Measurements from ENCODE around the gene RD3L. TPM values are rescaled to one million over a fixed set of nuclear protein-coding genes. Genes with fewer than 3 reads are reported as not detected.
A peak's percentile ranks its signal among the peaks of the same experiment; 100 is the strongest.
"Not testable (repeated sequence)": the region's sequence is repeated elsewhere in the genome, so short reads cannot be mapped to it uniquely, and the experiment has no call there.

Gene RD3L
- not detected for total RNA-seq
- not detected for polyA plus RNA-seq

DNA sequence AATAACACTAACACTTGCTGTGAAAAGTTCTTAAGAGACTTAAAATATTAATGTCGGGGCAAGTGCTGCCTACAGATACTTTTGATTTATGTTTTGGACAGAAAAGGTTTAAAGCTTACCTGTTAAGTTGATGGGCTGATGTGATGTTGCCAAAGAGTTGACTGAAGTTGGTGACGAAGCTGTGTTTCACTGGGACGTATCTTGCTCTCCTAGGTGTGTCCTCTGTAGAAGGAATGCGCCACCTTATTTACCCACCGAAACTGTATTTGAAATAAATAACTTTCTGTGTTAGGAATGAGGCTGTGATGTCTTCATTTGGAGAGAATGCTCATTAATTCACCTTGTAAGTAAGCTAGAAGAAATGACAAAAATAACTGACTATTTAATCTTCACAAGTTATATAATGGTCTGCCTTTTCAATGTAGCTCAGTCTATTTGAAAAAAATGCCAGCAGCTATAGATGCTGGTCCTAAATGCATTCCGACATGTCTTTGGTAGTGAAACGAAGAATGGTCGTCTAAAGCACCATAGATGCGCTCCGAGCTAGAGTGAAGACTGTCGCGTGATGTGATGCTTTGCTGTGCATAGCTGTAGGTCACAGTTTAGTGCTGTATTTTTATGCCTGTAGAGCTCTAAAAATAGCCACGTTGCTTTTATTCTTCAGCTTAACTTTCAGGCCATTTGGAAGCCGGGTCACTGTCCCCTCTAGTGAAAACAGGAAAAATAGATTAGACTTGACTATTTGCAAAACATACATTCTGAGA is at the start of gene RD3L:
TSS of gene RD3L (minus strand) at position 557 of the 764 bp plus-strand sequence. CDS start 834 bp downstream, outside the sequence.
- Mint-ChIP-seq H3K4me1 (no peaks in the 10 kb centered on the region), H3K27me3 (peaks cover 27 to 35% of the 10 kb centered on the region in 2 donors), H3K36me3 (no peaks in the 10 kb centered on the region), H3K4me3 (no peak within 1 kb of the TSS), H3K27ac (no peak within 1 kb of the TSS), H3K9me3 (peaks cover 0 to 6% (median 1%) of the 10 kb centered on the region in 8 donors)
- DNase-seq = no peak
- Histone ChIP-seq H3K27me3 (ENCODE audit: insufficient read depth, low read length) (no peaks in the 10 kb centered on the region), H3K36me3 (ENCODE audit: insufficient read depth, low read length) (no peaks in the 10 kb centered on the region), H3K4me1 (ENCODE audit: insufficient read depth, low read length) (no peaks in the 10 kb centered on the region), H3K4me3 (ENCODE audit: low read length in 2 of 2) (no peak within 1 kb of the TSS), H3K9me3 (ENCODE audit: control insufficient read depth in 1 of 2, low read length in 2 of 2) (no peaks in the 10 kb centered on the region), H3K27ac (ENCODE audit: low read depth, low read length) (no peak within 1 kb of the TSS)
- CTCF ChIA-PET (ENCODE audit: partially characterized antibody) = interaction anchor here (0.6 kb wide), 1 partner anchor 127 kb away, joined by 3 read pairs; no protein-coding TSS in a partner anchor
- intact Hi-C loops (cut with micrococcal nuclease) = no loop called here
- POLR2A ChIA-PET (ENCODE audit: partially characterized antibody) = no interaction called here

DNA sequence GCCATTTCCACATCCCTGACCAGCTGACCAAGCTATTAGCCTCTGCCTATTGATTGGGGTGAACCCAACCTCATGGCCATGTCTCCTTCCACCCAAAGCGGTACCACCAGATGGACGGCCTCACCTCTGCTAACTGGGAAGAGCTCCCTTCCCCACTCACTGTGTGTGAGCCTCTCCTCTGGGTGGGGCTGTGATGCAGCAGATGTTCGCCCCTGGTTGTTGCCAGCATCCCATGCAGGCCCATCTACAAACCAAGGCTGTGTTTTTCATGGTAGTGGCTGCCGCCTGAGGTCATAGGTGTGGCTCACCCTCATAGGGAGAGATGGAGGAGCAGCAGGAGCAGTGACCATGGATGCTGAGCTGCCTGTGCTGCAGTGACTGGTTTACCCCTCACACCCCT is 47.6 kb upstream of the RD3L start:
- H3K4me1 Mint-ChIP-seq = no peaks in the 10 kb centered on the region
- CTCF ChIA-PET (ENCODE audit: partially characterized antibody) = interaction anchor here (0.8 kb wide), 1 partner anchor 9 kb away, joined by 3 read pairs; no protein-coding TSS in a partner anchor
- H3K27me3 ChIP-seq (ENCODE audit: insufficient read depth, low read length) = peaks cover 3% of the 10 kb centered on the region
- no peak overlapping the region for H3K27ac ChIP-seq (ENCODE audit: low read depth, low read length)
- POLR2A ChIA-PET (ENCODE audit: partially characterized antibody) = no interaction called here
- H3K36me3 Mint-ChIP-seq = no peaks in the 10 kb centered on the region
- no peaks in the 10 kb centered on the region for H3K9me3 ChIP-seq (ENCODE audit: control insufficient read depth in 1 of 2, low read length in 2 of 2)
- no peaks in the 10 kb centered on the region for H3K4me1 ChIP-seq (ENCODE audit: insufficient read depth, low read length)
- no peak overlapping the region for H3K27ac Mint-ChIP-seq
- peaks cover 3 to 33% (median 17%) of the 10 kb centered on the region in 8 donors for H3K9me3 Mint-ChIP-seq
- intact Hi-C loops (cut with micrococcal nuclease) = no loop called here
- H3K36me3 ChIP-seq (ENCODE audit: insufficient read depth, low read length) = no peaks in the 10 kb centered on the region
- DNase-seq = no peak
- H3K4me3 Mint-ChIP-seq = no peak overlapping the region
- H3K4me3 ChIP-seq (ENCODE audit: low read length in 2 of 2) = no peak overlapping the region
- peaks cover 22 to 30% of the 10 kb centered on the region in 2 donors for H3K27me3 Mint-ChIP-seq

DNA sequence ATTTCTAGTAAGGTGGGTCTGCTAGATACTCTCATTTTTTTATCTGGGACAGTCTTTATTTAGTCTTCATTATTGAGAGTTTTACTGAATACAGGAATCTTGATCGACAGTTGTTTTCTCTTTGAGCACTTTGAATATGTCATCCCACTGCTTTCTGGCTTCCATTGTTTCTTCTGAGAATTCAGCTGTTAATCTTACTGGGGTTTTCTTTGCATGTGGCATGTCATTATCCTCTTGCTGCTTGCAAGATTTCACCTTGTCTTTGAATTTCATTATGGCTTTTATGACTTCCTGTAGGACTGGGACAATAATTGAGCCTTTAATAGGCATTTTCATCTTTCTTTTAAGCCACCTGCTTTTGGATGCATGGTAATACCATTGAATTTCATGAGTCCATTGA is 46.7 kb upstream of the RD3L start:
- no peaks in the 10 kb centered on the region for H3K9me3 ChIP-seq (ENCODE audit: control insufficient read depth in 1 of 2, low read length in 2 of 2)
- H3K4me3 ChIP-seq (ENCODE audit: low read length in 2 of 2) = no peak overlapping the region
- DNase-seq = no peak
- intact Hi-C loops (cut with micrococcal nuclease) = no loop called here
- H3K27ac ChIP-seq (ENCODE audit: low read depth, low read length) = no peak overlapping the region
- peaks cover 3 to 35% (median 17%) of the 10 kb centered on the region in 8 donors for H3K9me3 Mint-ChIP-seq
- peak overlapping the region in 1 of 8 donors; percentile 43 for H3K4me3 Mint-ChIP-seq
- no peaks in the 10 kb centered on the region for H3K36me3 ChIP-seq (ENCODE audit: insufficient read depth, low read length)
- no peak overlapping the region for H3K27ac Mint-ChIP-seq
- CTCF ChIA-PET (ENCODE audit: partially characterized antibody) = no interaction called here
- POLR2A ChIA-PET (ENCODE audit: partially characterized antibody) = no interaction called here
- no peaks in the 10 kb centered on the region for H3K4me1 Mint-ChIP-seq
- peaks cover 3% of the 10 kb centered on the region for H3K27me3 ChIP-seq (ENCODE audit: insufficient read depth, low read length)
- peaks cover 22 to 31% of the 10 kb centered on the region in 2 donors for H3K27me3 Mint-ChIP-seq
- H3K36me3 Mint-ChIP-seq = no peaks in the 10 kb centered on the region
- H3K4me1 ChIP-seq (ENCODE audit: insufficient read depth, low read length) = no peaks in the 10 kb centered on the region

DNA sequence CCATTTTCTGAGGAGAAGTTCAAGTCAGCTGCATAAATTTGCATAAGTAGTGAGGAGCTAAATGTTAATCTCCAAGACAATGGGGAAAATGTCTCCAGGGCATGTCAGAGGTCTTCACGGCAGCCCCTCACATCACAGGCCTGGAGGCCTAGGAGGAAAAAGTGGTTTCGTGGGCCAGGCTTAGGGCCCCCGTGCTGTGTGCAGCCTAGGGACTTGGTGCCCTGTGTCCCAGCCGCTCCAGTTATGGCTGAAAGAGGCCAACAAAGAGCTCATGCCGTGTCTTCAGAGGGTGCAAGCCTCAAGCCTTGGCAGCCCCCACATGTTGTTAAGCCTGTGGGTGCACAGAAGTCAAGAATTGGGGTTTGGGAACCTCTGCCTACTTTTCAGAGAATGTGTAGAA is 41.9 kb upstream of the RD3L start:
- H3K4me3 ChIP-seq (ENCODE audit: low read length in 2 of 2) = no peak overlapping the region
- H3K36me3 ChIP-seq (ENCODE audit: insufficient read depth, low read length) = no peaks in the 10 kb centered on the region
- intact Hi-C loops (cut with micrococcal nuclease) = no loop called here
- Mint-ChIP-seq H3K4me3 (no peak overlapping the region), H3K36me3 (no peaks in the 10 kb centered on the region), H3K27ac (no peak overlapping the region), H3K27me3 (peaks cover 20 to 21% of the 10 kb centered on the region in 2 donors), H3K4me1 (no peaks in the 10 kb centered on the region), H3K9me3 (peaks cover 2 to 29% (median 11%) of the 10 kb centered on the region in 8 donors)
- no peaks in the 10 kb centered on the region for H3K4me1 ChIP-seq (ENCODE audit: insufficient read depth, low read length)
- no peaks in the 10 kb centered on the region for H3K9me3 ChIP-seq (ENCODE audit: control insufficient read depth in 1 of 2, low read length in 2 of 2)
- ChIA-PET CTCF (ENCODE audit: partially characterized antibody) (no interaction called here), POLR2A (ENCODE audit: partially characterized antibody) (no interaction called here)
- H3K27me3 ChIP-seq (ENCODE audit: insufficient read depth, low read length) = no peaks in the 10 kb centered on the region
- no peak for DNase-seq
- H3K27ac ChIP-seq (ENCODE audit: low read depth, low read length) = no peak overlapping the region

DNA sequence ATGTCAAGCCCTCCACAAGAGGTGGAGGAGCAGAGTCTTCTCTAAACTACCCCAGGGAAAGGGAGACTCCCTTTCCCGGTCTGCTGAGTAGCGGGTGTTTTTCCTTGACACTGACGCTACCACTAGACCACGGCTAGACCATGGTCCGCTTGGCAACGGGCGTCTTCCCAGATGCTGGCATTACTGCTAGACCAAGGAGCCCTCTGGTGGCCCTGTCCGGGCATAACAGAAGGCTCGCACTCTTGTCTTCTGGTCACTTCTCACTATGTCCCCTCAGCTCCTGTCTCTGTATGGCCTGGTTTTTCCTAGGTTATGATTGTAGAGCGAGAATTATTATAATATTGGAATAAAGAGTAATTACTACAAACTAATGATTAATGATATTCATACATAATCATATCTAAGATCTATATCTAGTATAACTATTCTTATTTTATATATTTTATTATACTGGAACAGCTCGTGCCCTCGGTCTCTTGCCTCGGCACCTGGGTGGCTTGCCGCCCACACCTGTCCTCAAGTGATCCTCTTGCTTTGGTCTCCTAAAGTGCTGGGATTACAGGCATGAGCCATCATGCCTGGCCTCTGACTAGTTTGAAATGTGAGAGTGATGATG is 38.4 kb upstream of the RD3L start:
- H3K36me3 Mint-ChIP-seq; H3K4me3 ChIP-seq (ENCODE audit: low read length in 2 of 2); H3K4me1 Mint-ChIP-seq; H3K27me3 ChIP-seq (ENCODE audit: insufficient read depth, low read length); H3K27ac Mint-ChIP-seq; H3K4me1 ChIP-seq (ENCODE audit: insufficient read depth, low read length); H3K4me3 Mint-ChIP-seq; H3K9me3 ChIP-seq (ENCODE audit: control insufficient read depth in 1 of 2, low read length in 2 of 2); POLR2A ChIA-PET (ENCODE audit: partially characterized antibody); H3K27ac ChIP-seq (ENCODE audit: low read depth, low read length); H3K36me3 ChIP-seq (ENCODE audit: insufficient read depth, low read length); DNase-seq: not testable (repeated sequence)
- H3K9me3 Mint-ChIP-seq = peaks cover 0 to 12% (median 2%) of the 10 kb centered on the region in 8 donors
- intact Hi-C loops (cut with micrococcal nuclease) = loop anchor here (2.0 kb wide), 1 partner anchor 172 kb away; no protein-coding TSS in a partner anchor
- peaks cover 10 to 14% of the 10 kb centered on the region in 2 donors for H3K27me3 Mint-ChIP-seq
- CTCF ChIA-PET (ENCODE audit: partially characterized antibody) = interaction anchor here (0.8 to 1.0 kb wide), 2 partner anchors 9 to 29 kb away, joined by 3 read pairs; no protein-coding TSS in a partner anchor

DNA sequence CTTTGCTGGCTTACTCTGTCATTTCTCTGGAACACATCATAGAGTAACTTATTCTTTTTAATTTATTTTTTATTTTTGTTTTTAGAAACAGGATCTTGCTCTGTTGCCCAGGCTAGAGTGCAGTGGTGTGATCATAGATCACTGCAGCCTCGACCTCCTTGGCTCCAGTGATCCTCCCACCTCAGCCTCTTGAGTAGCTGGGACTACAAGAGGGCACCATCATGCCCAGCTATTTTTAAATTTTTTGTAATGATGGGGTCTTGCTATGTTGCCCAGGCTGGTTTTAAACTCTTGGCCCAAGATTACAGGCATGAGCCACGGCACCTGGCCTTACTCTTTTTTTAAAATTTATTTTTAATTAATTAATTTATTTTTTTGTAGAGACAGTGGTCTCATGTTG is 32.2 kb upstream of the RD3L start:
- DNase-seq = no peak
- no peaks in the 10 kb centered on the region for H3K36me3 Mint-ChIP-seq
- Histone ChIP-seq H3K4me1 (ENCODE audit: insufficient read depth, low read length) (no peaks in the 10 kb centered on the region), H3K4me3 (ENCODE audit: low read length in 2 of 2) (no peak overlapping the region), H3K36me3 (ENCODE audit: insufficient read depth, low read length) (no peaks in the 10 kb centered on the region), H3K9me3 (ENCODE audit: control insufficient read depth in 1 of 2, low read length in 2 of 2) (no peaks in the 10 kb centered on the region), H3K27me3 (ENCODE audit: insufficient read depth, low read length) (no peaks in the 10 kb centered on the region), H3K27ac (ENCODE audit: low read depth, low read length) (no peak overlapping the region)
- POLR2A ChIA-PET (ENCODE audit: partially characterized antibody) = no interaction called here
- no peaks in the 10 kb centered on the region for H3K4me1 Mint-ChIP-seq
- CTCF ChIA-PET (ENCODE audit: partially characterized antibody) = no interaction called here
- peaks cover 2% of the 10 kb centered on the region in 2 donors for H3K27me3 Mint-ChIP-seq
- H3K4me3 Mint-ChIP-seq = no peak overlapping the region
- H3K27ac Mint-ChIP-seq = no peak overlapping the region
- intact Hi-C loops (cut with micrococcal nuclease) = no loop called here
- H3K9me3 Mint-ChIP-seq = peaks cover 0 to 4% (median 0%) of the 10 kb centered on the region in 8 donors

DNA sequence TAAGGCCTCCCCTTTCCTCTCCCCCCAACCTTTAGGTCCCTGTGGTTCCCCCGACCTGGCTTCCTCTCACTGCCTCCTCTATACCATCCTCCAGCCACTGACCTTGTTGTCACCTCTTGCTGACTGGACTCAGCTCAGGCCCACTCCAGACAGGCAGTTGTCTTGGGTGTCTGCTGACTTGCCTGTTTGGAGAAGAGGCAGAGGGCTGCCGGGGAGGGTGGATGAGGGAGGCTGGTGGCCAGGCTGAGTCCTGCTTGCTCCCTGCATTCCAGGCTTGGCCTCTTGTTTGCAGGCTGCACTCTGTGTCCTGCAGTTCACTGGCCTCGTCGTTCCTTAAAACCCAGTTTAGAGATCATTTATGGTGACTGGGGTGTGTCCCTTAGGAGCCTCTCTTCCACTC is 31.0 kb upstream of the RD3L start:
- Histone ChIP-seq H3K27ac (ENCODE audit: low read depth, low read length) (no peak overlapping the region), H3K4me1 (ENCODE audit: insufficient read depth, low read length) (no peaks in the 10 kb centered on the region), H3K27me3 (ENCODE audit: insufficient read depth, low read length) (no peaks in the 10 kb centered on the region), H3K36me3 (ENCODE audit: insufficient read depth, low read length) (no peaks in the 10 kb centered on the region), H3K4me3 (ENCODE audit: low read length in 2 of 2) (no peak overlapping the region), H3K9me3 (ENCODE audit: control insufficient read depth in 1 of 2, low read length in 2 of 2) (no peaks in the 10 kb centered on the region)
- H3K27me3 Mint-ChIP-seq = peaks cover 2% of the 10 kb centered on the region in 2 donors
- intact Hi-C loops (cut with micrococcal nuclease) = no loop called here
- H3K9me3 Mint-ChIP-seq = no peaks in the 10 kb centered on the region
- CTCF ChIA-PET (ENCODE audit: partially characterized antibody) = no interaction called here
- H3K27ac Mint-ChIP-seq = no peak overlapping the region
- H3K4me1 Mint-ChIP-seq = no peaks in the 10 kb centered on the region
- H3K4me3 Mint-ChIP-seq = no peak overlapping the region
- no peaks in the 10 kb centered on the region for H3K36me3 Mint-ChIP-seq
- POLR2A ChIA-PET (ENCODE audit: partially characterized antibody) = no interaction called here
- DNase-seq = no peak

Measured in CD4-positive, alpha-beta memory T cell (primary cell).